ENCODE measurements around the gene SLF2. TPM values are rescaled to one million over a fixed set of nuclear protein-coding genes. Genes with fewer than 3 reads are reported as not detected.
A peak's percentile ranks its signal among the peaks of the same experiment; 100 is the strongest.

Gene SLF2
- total and polyA plus RNA-seq, 4 donors, result 4.0 to 18.8 (median 12.1) TPM

- Histone ChIP-seq H3K27ac (ENCODE audit: low read depth in 1 of 2, low read length in 2 of 2) (no peak overlapping the region), H3K4me3 (ENCODE audit: low read depth in 1 of 3, low read length in 3 of 3) (no peak overlapping the region), H3K27me3 (ENCODE audit: control insufficient read depth in 4 of 4, insufficient read depth in 4 of 4, low read length in 3 of 4) (no peaks in the 10 kb centered on the region), H3K4me1 (ENCODE audit: control insufficient read depth in 4 of 4, insufficient read depth in 4 of 4, low read length in 3 of 4) (no peaks in the 10 kb centered on the region), H3K9me3 (ENCODE audit: control insufficient read depth in 4 of 4, low read length in 3 of 4) (no peaks in the 10 kb centered on the region), H3K9ac (ENCODE audit: low read depth in 1 of 2, low read length in 2 of 2) (no peak overlapping the region), H3K36me3 (ENCODE audit: control insufficient read depth in 4 of 4, insufficient read depth in 3 of 4, low read depth in 1 of 4, low read length in 3 of 4) (peaks cover 15 to 68% (median 58%) of the 10 kb centered on the region in 4 donors)
- WGBS, result 96% methylated on average over 3 of the region's 3 CpGs
- TF ChIP-seq NR2F2 (IDR thresholded peaks at IDR 0.05), result no peak
- peak; percentile 24 for TF ChIP-seq CTCF (IDR thresholded peaks at IDR 0.05; ENCODE audit: low read depth, low read length, missing input control)
- no peak for TF ChIP-seq HNF4A (conservative IDR thresholded peaks at IDR 0.05)
- TF ChIP-seq MAX (IDR thresholded peaks at IDR 0.05), result no peak
- TF ChIP-seq FOXA1 (IDR thresholded peaks at IDR 0.05), result no peak
- TF ChIP-seq TAF1 (conservative IDR thresholded peaks at IDR 0.05), result no peak
- no peak for TF ChIP-seq GABPA (IDR thresholded peaks at IDR 0.05 in 1 of 2, conservative IDR thresholded peaks at IDR 0.05 in 1 of 2)
- TF ChIP-seq REST (IDR thresholded peaks at IDR 0.05), result no peak
- TF ChIP-seq RAD21 (IDR thresholded peaks at IDR 0.05), result peak in 1 of 2 donors; percentile 39
- no peak for DNase-seq (ENCODE audit: low spot score)
These were observed 21.4 kb downstream of the SLF2 start for GRCh38 chr10:100934084-100934659.

GRCh38 chr10:100939763-100940344 is 27.1 kb downstream of the SLF2 start:
- no peak overlapping the region for H3K9ac ChIP-seq (ENCODE audit: low read depth in 1 of 2, low read length in 2 of 2)
- no peak overlapping the region for H3K27ac ChIP-seq (ENCODE audit: low read depth in 1 of 2, low read length in 2 of 2)
- TF ChIP-seq MAX (IDR thresholded peaks at IDR 0.05) (no peak), HNF4A (conservative IDR thresholded peaks at IDR 0.05) (no peak), ATF3 (IDR thresholded peaks at IDR 0.05) (no peak), FOXA1 (IDR thresholded peaks at IDR 0.05) (no peak), ZBTB33 (IDR thresholded peaks at IDR 0.05) (no peak), NR2F2 (IDR thresholded peaks at IDR 0.05) (no peak), RXRA (IDR thresholded peaks at IDR 0.05) (no peak), GABPA (IDR thresholded peaks at IDR 0.05 in 1 of 2, conservative IDR thresholded peaks at IDR 0.05 in 1 of 2) (no peak), HNF4G (IDR thresholded peaks at IDR 0.05) (no peak)
- H3K27me3 ChIP-seq (ENCODE audit: control insufficient read depth in 4 of 4, insufficient read depth in 4 of 4, low read length in 3 of 4), result no peaks in the 10 kb centered on the region
- peaks cover 14 to 54% (median 46%) of the 10 kb centered on the region in 4 donors for H3K36me3 ChIP-seq (ENCODE audit: control insufficient read depth in 4 of 4, insufficient read depth in 3 of 4, low read depth in 1 of 4, low read length in 3 of 4)
- H3K9me3 ChIP-seq (ENCODE audit: control insufficient read depth in 4 of 4, low read length in 3 of 4), result no peaks in the 10 kb centered on the region
- no peaks in the 10 kb centered on the region for H3K4me1 ChIP-seq (ENCODE audit: control insufficient read depth in 4 of 4, insufficient read depth in 4 of 4, low read length in 3 of 4)
- no peak for DNase-seq (ENCODE audit: low spot score)
- no peak overlapping the region for H3K4me3 ChIP-seq (ENCODE audit: low read depth in 1 of 3, low read length in 3 of 3)

Measured in liver (tissue), 9 donors.